Body of pancreas (tissue), 4 donors: ENCODE measurements around the gene IL16. TPM values are rescaled to one million over a fixed set of nuclear protein-coding genes. Genes with fewer than 3 reads are reported as not detected.

Source experiments
- ATAC-seq: fragments of 150-250 bp; one replicate; pipeline ENCODE4 v1.9.1; 2016
- DNase-seq, 4 donors: peaks; one replicate each; pipeline ENCODE4 v3.0.0-alpha.2; 2019
- H3K27ac ChIP-seq, 4 donors: fragments of 200-600 bp; sonication (generic); 1 replicate in 3 of 4; 2 replicates in 1 of 4; pipeline versions ENCODE4 v1.5.1 to v1.6.1; 2016 to 2019; ENCODE audit warnings: mild to moderate bottlenecking in 1 of 4, mixed read lengths in 1 of 4, moderate library complexity in 1 of 4
- H3K27me3 ChIP-seq, 2 donors: fragments of 200-600 bp; sonication (generic); one replicate each; pipeline ENCODE4 v1.6.0; 2016; ENCODE audit warnings: mild to moderate bottlenecking in 1 of 2
- H3K36me3 ChIP-seq, 2 donors: fragments of 200-600 bp; sonication (generic); replicated peaks in 1 of 2; 2 replicates each; pipeline ENCODE4 v1.5.1; 2016; ENCODE audit warnings: low read depth in 2 of 2; ENCODE audit not compliant: insufficient read depth in 1 of 2
- H3K4me1 ChIP-seq: fragments of 200-600 bp; sonication (generic); one replicate; pipeline ENCODE4 v1.6.0; 2016
- H3K4me3 ChIP-seq, 2 donors: fragments of 200-600 bp; sonication (generic); 1 replicate in 1 of 2; 2 replicates in 1 of 2; pipeline ENCODE4 v1.5.1; 2016 to 2019
- H3K9me3 ChIP-seq, 3 donors: fragments of 200-600 bp; sonication (generic); 1 replicate in 2 of 3; 2 replicates in 1 of 3; pipeline ENCODE4 v1.5.1; 2016
- POLR2A ChIP-seq, 3 donors: fragments of 450-650 bp; IDR thresholded peaks; one replicate each; pipeline ENCODE4 v1.6.1; 2016; ENCODE audit warnings: antibody characterized with exemption in 3 of 3, mild to moderate bottlenecking in 2 of 3
- WGBS, 2 donors: methylation state at CpG; one replicate each; pipeline ENCODE4 v1.1.5; 2017; 5-methylcytosine and 5-hydroxymethylcytosine counted together
- intact Hi-C: fragments of 100-400 bp; cut with DNase I; formaldehyde crosslinking; loops from one replicate; pipeline ENCODE4 v1.15.1; 2023
- total RNA-seq, 2 donors: library from RNA; depleted of rRNA; stranded (reverse); fragments of >200 nt; gene quantifications; one replicate each; pipeline ENCODE4 v1.1.0, GENCODE V29; 2016
- TF ChIP-seq, protein P1 (sequence below), 7 experiments: fragments of 450-650 bp in 4 of 7; fragments of 200-600 bp in 3 of 7; sonication (generic) in 3 of 7; IDR thresholded peaks; one replicate each; pipeline ENCODE4 v1.5.1; 2016 to 2019; ENCODE audit warnings: antibody characterized with exemption in 7 of 7

The IL16 gene
- total RNA-seq: 1 to 10 TPM; 2.9 to 4.9 TPM

DNA sequence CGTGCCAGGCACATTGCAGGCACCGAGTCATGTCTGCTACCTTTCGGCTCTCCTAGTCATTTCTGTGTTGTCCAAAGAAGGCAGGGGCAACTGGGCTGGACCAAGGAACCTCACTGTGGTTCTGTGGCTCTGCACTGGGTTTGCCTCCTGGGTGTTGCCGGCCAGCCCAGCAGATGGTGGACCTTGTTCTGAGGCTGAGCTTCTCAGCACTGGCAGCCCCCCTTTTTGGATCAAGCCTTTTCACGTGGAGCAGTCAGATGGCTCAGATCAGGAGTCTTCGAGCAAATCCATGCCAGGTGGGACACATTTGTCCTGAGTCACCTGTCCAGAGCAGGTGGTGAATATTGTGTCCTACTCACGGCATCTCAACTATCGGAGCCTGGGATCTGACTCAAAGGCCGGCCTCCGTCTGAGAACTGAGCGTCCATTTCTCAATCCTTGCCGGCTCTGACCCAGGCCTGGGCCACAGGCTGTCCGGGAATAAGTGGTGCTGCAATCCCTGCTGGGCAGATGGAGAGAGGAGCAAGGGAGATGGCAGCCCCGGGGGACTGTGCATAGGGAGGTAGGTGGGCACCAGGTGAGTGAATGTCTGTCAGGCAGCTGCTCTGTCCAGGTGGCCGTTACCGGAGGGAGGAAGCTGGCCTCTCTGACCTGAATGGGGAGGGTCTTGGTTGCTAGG is at the start of gene IL16:
Gene IL16, plus strand, starts transcription at position 304 of the 679 bp plus-strand sequence. CDS start 28,521 bp downstream, outside the sequence.
- no peak for ATAC-seq

DNA sequence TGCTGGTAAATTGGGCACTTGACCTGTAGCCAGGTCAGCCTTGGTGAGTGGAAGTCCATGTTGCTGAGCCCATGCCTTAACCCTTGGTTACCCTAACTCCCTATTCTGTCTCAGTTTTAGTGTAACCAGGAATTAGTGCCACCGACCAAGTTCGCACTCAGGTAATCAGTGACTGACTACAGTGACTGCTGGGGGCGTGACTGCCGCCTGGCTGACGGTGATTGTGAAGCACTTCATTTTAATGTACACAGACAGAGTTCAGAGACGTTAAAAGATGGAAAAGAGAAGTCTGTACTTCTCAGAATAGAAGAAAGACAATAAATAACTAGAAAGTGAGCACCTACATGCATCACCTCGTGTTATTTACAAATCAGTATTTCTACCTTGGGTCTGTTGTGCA is 45.3 kb upstream of the IL16 start:
- H3K4me1 ChIP-seq: no peaks in the 10 kb centered on the region
- ATAC-seq (no peak), DNase-seq (no peak)
- intact Hi-C loops: loop anchor here (10.0 kb wide), 1 partner anchor 113 kb away; no protein-coding TSS in a partner anchor
- H3K27ac ChIP-seq: no peak overlapping the region
- H3K4me3 ChIP-seq: no peak overlapping the region
- no peaks in the 10 kb centered on the region for H3K27me3 ChIP-seq
- WGBS, 2 donors: 64 to 66% methylated on average over 7 of the region's 7 CpGs
- H3K36me3 ChIP-seq: no peaks in the 10 kb centered on the region
- H3K9me3 ChIP-seq: no peaks in the 10 kb centered on the region
- TF ChIP-seq, protein P1, sequence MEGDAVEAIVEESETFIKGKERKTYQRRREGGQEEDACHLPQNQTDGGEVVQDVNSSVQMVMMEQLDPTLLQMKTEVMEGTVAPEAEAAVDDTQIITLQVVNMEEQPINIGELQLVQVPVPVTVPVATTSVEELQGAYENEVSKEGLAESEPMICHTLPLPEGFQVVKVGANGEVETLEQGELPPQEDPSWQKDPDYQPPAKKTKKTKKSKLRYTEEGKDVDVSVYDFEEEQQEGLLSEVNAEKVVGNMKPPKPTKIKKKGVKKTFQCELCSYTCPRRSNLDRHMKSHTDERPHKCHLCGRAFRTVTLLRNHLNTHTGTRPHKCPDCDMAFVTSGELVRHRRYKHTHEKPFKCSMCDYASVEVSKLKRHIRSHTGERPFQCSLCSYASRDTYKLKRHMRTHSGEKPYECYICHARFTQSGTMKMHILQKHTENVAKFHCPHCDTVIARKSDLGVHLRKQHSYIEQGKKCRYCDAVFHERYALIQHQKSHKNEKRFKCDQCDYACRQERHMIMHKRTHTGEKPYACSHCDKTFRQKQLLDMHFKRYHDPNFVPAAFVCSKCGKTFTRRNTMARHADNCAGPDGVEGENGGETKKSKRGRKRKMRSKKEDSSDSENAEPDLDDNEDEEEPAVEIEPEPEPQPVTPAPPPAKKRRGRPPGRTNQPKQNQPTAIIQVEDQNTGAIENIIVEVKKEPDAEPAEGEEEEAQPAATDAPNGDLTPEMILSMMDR (IDR thresholded peaks at IDR 0.05): no peak
- no peak for TF ChIP-seq POLR2A (IDR thresholded peaks at IDR 0.05)

More for the DNA sequence above, at the start of gene IL16:
- intact Hi-C loops: no loop called here
- H3K4me3 ChIP-seq: no peak within 1 kb of the TSS
- H3K9me3 ChIP-seq: no peaks in the 10 kb centered on the region
- no peak within 1 kb of the TSS for H3K27ac ChIP-seq
- WGBS, 2 donors: 78 to 82% methylated on average over 13 to 16 of the region's 16 CpGs
- H3K36me3 ChIP-seq: no peaks in the 10 kb centered on the region
- TF ChIP-seq, protein P1 (IDR thresholded peaks at IDR 0.05): no peak
- TF ChIP-seq POLR2A (IDR thresholded peaks at IDR 0.05): no peak
- DNase-seq: no peak
- H3K27me3 ChIP-seq: no peaks in the 10 kb centered on the region
- no peaks in the 10 kb centered on the region for H3K4me1 ChIP-seq

DNA sequence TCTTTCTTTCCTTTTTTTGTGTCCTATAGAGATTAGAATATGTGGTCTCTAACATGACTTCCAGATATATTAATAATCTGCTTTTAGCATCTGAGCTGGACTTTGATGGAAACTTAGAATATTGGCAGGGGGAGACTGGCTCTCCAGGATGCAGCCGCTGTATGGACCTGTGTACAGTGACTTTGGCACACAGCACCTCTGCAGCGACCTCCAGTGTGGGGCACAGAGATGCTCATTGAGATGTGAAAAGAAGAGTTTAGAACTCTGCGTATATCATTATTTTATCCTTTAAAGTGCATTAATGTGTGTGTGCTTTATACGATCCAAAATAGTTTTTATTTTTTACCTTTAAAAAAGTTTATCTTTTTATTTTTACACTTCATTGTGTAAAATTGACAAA is 44.3 kb upstream of the IL16 start:
- H3K4me1 ChIP-seq: no peaks in the 10 kb centered on the region
- 79 to 84% methylated on average over 4 of the region's 4 CpGs for WGBS, 2 donors
- no peaks in the 10 kb centered on the region for H3K9me3 ChIP-seq
- ATAC-seq (no peak), DNase-seq (no peak)
- H3K36me3 ChIP-seq: no peaks in the 10 kb centered on the region
- H3K4me3 ChIP-seq: no peak overlapping the region
- H3K27ac ChIP-seq: no peak overlapping the region
- H3K27me3 ChIP-seq: no peaks in the 10 kb centered on the region
- TF ChIP-seq, protein P1 (IDR thresholded peaks at IDR 0.05): no peak
- no peak for TF ChIP-seq POLR2A (IDR thresholded peaks at IDR 0.05)
- intact Hi-C loops: loop anchor here (10.0 kb wide), 1 partner anchor 112 kb away; no protein-coding TSS in a partner anchor

DNA sequence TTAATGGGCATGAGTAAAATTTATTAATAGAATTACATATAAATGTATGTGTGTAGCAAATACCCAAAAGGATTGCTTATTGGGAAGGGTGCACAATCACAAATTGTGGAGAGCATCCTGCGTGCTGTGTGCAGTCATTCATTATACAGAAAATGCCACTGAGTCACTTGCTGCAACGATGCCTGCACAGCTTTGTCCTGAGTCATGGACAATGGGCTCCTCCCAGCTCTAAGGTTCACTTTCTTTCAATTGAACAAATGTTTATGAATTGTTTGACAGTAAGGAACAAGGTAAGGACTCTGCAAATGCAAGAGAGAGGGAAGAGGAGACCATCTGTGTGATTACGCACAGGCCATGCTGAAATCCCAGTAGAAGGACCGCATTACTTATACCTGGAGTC is 43.9 kb upstream of the IL16 start:
- Histone ChIP-seq H3K4me3 (no peak overlapping the region), H3K36me3 (no peaks in the 10 kb centered on the region), H3K27me3 (no peaks in the 10 kb centered on the region), H3K27ac (no peak overlapping the region), H3K9me3 (no peaks in the 10 kb centered on the region), H3K4me1 (no peaks in the 10 kb centered on the region)
- WGBS, 2 donors: 71 to 86% methylated on average over 4 of the region's 4 CpGs
- TF ChIP-seq POLR2A (IDR thresholded peaks at IDR 0.05): no peak
- TF ChIP-seq, protein P1 (IDR thresholded peaks at IDR 0.05): no peak
- no peak for ATAC-seq
- no peak for DNase-seq
- intact Hi-C loops: loop anchor here (10.0 kb wide), 1 partner anchor 112 kb away; no protein-coding TSS in a partner anchor
